Liver (tissue), 9 donors: Measurements from ENCODE around the gene GPR183. TPM values are rescaled to one million over a fixed set of nuclear protein-coding genes. Genes with fewer than 3 reads are reported as not detected.

ENCODE experiments used
- DNase-seq: peaks from one replicate; pipeline ENCODE4 v3.0.0-alpha.2; 2017; ENCODE audit warnings: low spot score
- H3K27ac ChIP-seq, 2 donors: one replicate each; pipeline ENCODE4 v1.7.0; 2013; ENCODE audit warnings: inconsistent platforms in 2 of 2, low read length in 2 of 2, control low read depth in 1 of 2, low read depth in 1 of 2, mild to moderate bottlenecking in 1 of 2
- H3K27me3 ChIP-seq, 4 donors: one replicate each; pipeline versions ENCODE4 v1.6.1 to v1.7.0; 2013; ENCODE audit warnings: low read length in 3 of 4, inconsistent platforms in 1 of 4, mild to moderate bottlenecking in 1 of 4, moderate library complexity in 1 of 4; ENCODE audit not compliant: control insufficient read depth in 4 of 4, insufficient read depth in 4 of 4
- H3K36me3 ChIP-seq, 4 donors: one replicate each; pipeline versions ENCODE4 v1.6.1 to v1.7.0; 2013; ENCODE audit warnings: low read length in 3 of 4, mild to moderate bottlenecking in 3 of 4, low read depth in 1 of 4, moderate library complexity in 1 of 4; ENCODE audit not compliant: control insufficient read depth in 4 of 4, insufficient read depth in 3 of 4
- H3K4me1 ChIP-seq, 4 donors: one replicate each; pipeline versions ENCODE4 v1.6.1 to v1.7.0; 2013; ENCODE audit warnings: low read length in 3 of 4, mild to moderate bottlenecking in 3 of 4, moderate library complexity in 1 of 4; ENCODE audit not compliant: control insufficient read depth in 4 of 4, insufficient read depth in 4 of 4
- H3K4me3 ChIP-seq, 3 donors: one replicate each; pipeline versions ENCODE4 v1.6.1 to v1.7.0; 2013; ENCODE audit warnings: low read length in 3 of 3, control low read depth in 1 of 3, low read depth in 1 of 3, mild to moderate bottlenecking in 1 of 3
- H3K9ac ChIP-seq, 2 donors: one replicate each; pipeline ENCODE4 v1.7.0; 2013; ENCODE audit warnings: low read length in 2 of 2, mild to moderate bottlenecking in 2 of 2, moderate library complexity in 2 of 2, control low read depth in 1 of 2, low read depth in 1 of 2
- H3K9me3 ChIP-seq, 4 donors: one replicate each; pipeline versions ENCODE4 v1.6.1 to v1.7.0; 2013; ENCODE audit warnings: low read length in 3 of 4; ENCODE audit not compliant: control insufficient read depth in 4 of 4
- ATF3 ChIP-seq: IDR thresholded peaks from 2 replicates; pipeline ENCODE4 v1.6.1; 2016; ENCODE audit warnings: antibody characterized with exemption
- CTCF ChIP-seq: fragments of 150-350 bp; IDR thresholded peaks from 2 replicates; pipeline ENCODE4 v1.5.1; 2017; ENCODE audit warnings: improper control_type of control experiment, low read depth, low read length; ENCODE audit not compliant: missing input control
- EGR1 ChIP-seq, 2 donors: IDR thresholded peaks; 2 replicates each; pipeline ENCODE4 v1.6.1; 2016 to 2018; ENCODE audit warnings: antibody characterized with exemption in 2 of 2, low read depth in 2 of 2
- FOXA2 ChIP-seq: IDR thresholded peaks from 2 replicates; pipeline ENCODE4 v1.6.1; 2016; ENCODE audit warnings: antibody characterized with exemption
- GABPA ChIP-seq, 2 donors: IDR thresholded peaks in 1 of 2; conservative IDR thresholded peaks in 1 of 2; 2 replicates each; pipeline ENCODE4 v1.6.1; 2016; ENCODE audit warnings: antibody characterized with exemption in 2 of 2, mild to moderate bottlenecking in 1 of 2, moderate library complexity in 1 of 2
- HNF4A ChIP-seq, 2 donors: conservative IDR thresholded peaks; 2 replicates each; pipeline ENCODE4 v1.6.1; 2016; ENCODE audit warnings: antibody characterized with exemption in 2 of 2, mild to moderate bottlenecking in 2 of 2
- HNF4G ChIP-seq: IDR thresholded peaks from 2 replicates; pipeline ENCODE4 v1.6.1; 2016; ENCODE audit warnings: antibody characterized with exemption
- JUND ChIP-seq, 2 donors: IDR thresholded peaks; 2 replicates each; pipeline ENCODE4 v1.6.1; 2016; ENCODE audit warnings: antibody characterized with exemption in 2 of 2
- MAX ChIP-seq: IDR thresholded peaks from 2 replicates; pipeline ENCODE4 v1.6.1; 2016; ENCODE audit warnings: antibody characterized with exemption
- NR2F2 ChIP-seq: IDR thresholded peaks from 2 replicates; pipeline ENCODE4 v1.6.1; 2016; ENCODE audit warnings: antibody characterized with exemption
- REST ChIP-seq: IDR thresholded peaks from 2 replicates; pipeline ENCODE4 v1.6.1; 2016; ENCODE audit warnings: antibody characterized with exemption, mild to moderate bottlenecking
- RXRA ChIP-seq, 2 donors: IDR thresholded peaks; 2 replicates each; pipeline ENCODE4 v1.6.1; 2017 to 2018; ENCODE audit warnings: antibody characterized with exemption in 2 of 2, mild to moderate bottlenecking in 1 of 2
- SP1 ChIP-seq: IDR thresholded peaks from 2 replicates; pipeline ENCODE4 v1.6.1; 2018; ENCODE audit warnings: antibody characterized with exemption, mild to moderate bottlenecking
- TAF1 ChIP-seq: conservative IDR thresholded peaks from 2 replicates; pipeline ENCODE4 v1.6.1; 2016; ENCODE audit warnings: antibody characterized with exemption, mild to moderate bottlenecking
- YY1 ChIP-seq: IDR thresholded peaks from 2 replicates; pipeline ENCODE4 v1.6.1; 2016; ENCODE audit warnings: antibody characterized with exemption, mild to moderate bottlenecking
- ZBTB33 ChIP-seq: IDR thresholded peaks from 2 replicates; pipeline ENCODE4 v1.6.1; 2016; ENCODE audit warnings: antibody characterized with exemption
- WGBS: extraction: QIAGEN DNeasy Blood & Tissue Kit; methylation state at CpG from one replicate; pipeline ENCODE4 v1.1.7; 2013; 5-methylcytosine and 5-hydroxymethylcytosine counted together
- polyA plus RNA-seq, 2 donors: library from polyadenylated mRNA; stranded (reverse) in 1 of 2; unstranded in 1 of 2; fragments of 200-250 nt in 1 of 2; fragments of >200 nt in 1 of 2; fragmentation: Nextera tagmentation in 1 of 2; extraction: Ambion mirVana in 1 of 2; gene quantifications; one replicate each; pipeline versions ENCODE4 v1.2.1 to v1.2.3, GENCODE V29; 2013 to 2015
- total RNA-seq, 2 donors: library from RNA; depleted of rRNA; stranded (reverse); fragments of >200 nt; gene quantifications; one replicate each; pipeline ENCODE4 v1.2.3, GENCODE V29; 2014
- donor health status: healthy.
- donor health status: healthy.
- donor health status: healthy.
- donor health status: healthy.
- donor health status: healthy.

GPR183 gene
- total and polyA plus RNA-seq, 4 donors, result 0.89 to 4.3 (median 2.9) TPM

GRCh38 chr13:99267927-99268326 lies 39.3 kb downstream of the GPR183 start:
- H3K36me3 ChIP-seq, result peaks cover 0 to 8% (median 2%) of the 10 kb centered on the region in 4 donors
- H3K4me3 ChIP-seq, result no peak overlapping the region
- no peak for DNase-seq
- no peak for TF ChIP-seq CTCF
- no peaks in the 10 kb centered on the region for H3K4me1 ChIP-seq
- no peaks in the 10 kb centered on the region for H3K27me3 ChIP-seq
- peaks cover 0 to 3% (median 0%) of the 10 kb centered on the region in 4 donors for H3K9me3 ChIP-seq
- H3K9ac ChIP-seq, result no peak overlapping the region
- H3K27ac ChIP-seq, result no peak overlapping the region
- 95% methylated on average over 4 of the region's 4 CpGs for WGBS

GRCh38 chr13:99266827-99267226 lies 40.4 kb downstream of the GPR183 start:
- no peak overlapping the region for H3K4me3 ChIP-seq
- H3K27ac ChIP-seq, result no peak overlapping the region
- no peaks in the 10 kb centered on the region for H3K9me3 ChIP-seq
- H3K4me1 ChIP-seq, result no peaks in the 10 kb centered on the region
- 89% methylated on average over 6 of the region's 6 CpGs for WGBS
- peaks cover 0 to 8% (median 2%) of the 10 kb centered on the region in 4 donors for H3K36me3 ChIP-seq
- TF ChIP-seq YY1 (no peak), GABPA (IDR thresholded peaks at IDR 0.05 in 1 of 2, conservative IDR thresholded peaks at IDR 0.05 in 1 of 2) (no peak), JUND (IDR thresholded peaks at IDR 0.05) (no peak), HNF4A (conservative IDR thresholded peaks at IDR 0.05) (no peak), REST (no peak), RXRA (IDR thresholded peaks at IDR 0.05) (no peak), ZBTB33 (no peak), ATF3 (no peak), HNF4G (no peak), MAX (no peak), FOXA2 (no peak), CTCF (no peak), NR2F2 (no peak), TAF1 (no peak), EGR1 (IDR thresholded peaks at IDR 0.05; ENCODE audit: low read depth in 2 of 2) (no peak), SP1 (no peak)
- DNase-seq, result no peak
- H3K9ac ChIP-seq, result no peak overlapping the region
- H3K27me3 ChIP-seq, result no peaks in the 10 kb centered on the region
